PC-9 (cell line): ENCODE results near the gene SH3PXD2A.

Experiments
- EZH2 ChIP-seq: fragments of 200-600 bp; sonication (generic); IDR thresholded peaks from 2 replicates; pipeline ENCODE4 v1.8.0; 2017; ENCODE audit warnings: antibody characterized with exemption, low read depth
- TF ChIP-seq, protein P1 (sequence below): fragments of 200-600 bp; sonication (generic); conservative IDR thresholded peaks from 2 replicates; pipeline ENCODE4 v1.6.1; 2017; ENCODE audit warnings: mixed run types, antibody characterized with exemption, mild to moderate bottlenecking, moderate library complexity

DNA sequence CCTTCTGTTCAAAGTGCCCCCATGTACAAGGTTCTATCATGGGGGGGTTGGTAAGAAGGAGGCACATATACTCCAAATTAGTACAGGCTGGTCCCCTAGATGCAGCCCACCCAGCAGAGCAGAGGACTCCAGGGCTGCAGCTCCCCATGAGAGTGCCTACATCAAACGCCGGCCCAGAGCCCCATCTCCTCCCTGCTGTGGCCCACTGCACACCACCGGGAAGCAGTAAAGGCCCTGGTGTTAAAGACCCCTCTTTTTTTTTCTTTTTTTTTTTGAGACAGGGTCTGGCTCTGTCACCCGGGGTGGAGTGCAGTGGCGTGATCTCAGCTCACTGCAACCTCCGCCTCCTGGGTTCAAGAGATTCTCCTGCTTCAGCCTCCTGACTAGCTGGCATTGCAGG lies 47.4 kb downstream of the SH3PXD2A start:
- TF ChIP-seq, protein P1, sequence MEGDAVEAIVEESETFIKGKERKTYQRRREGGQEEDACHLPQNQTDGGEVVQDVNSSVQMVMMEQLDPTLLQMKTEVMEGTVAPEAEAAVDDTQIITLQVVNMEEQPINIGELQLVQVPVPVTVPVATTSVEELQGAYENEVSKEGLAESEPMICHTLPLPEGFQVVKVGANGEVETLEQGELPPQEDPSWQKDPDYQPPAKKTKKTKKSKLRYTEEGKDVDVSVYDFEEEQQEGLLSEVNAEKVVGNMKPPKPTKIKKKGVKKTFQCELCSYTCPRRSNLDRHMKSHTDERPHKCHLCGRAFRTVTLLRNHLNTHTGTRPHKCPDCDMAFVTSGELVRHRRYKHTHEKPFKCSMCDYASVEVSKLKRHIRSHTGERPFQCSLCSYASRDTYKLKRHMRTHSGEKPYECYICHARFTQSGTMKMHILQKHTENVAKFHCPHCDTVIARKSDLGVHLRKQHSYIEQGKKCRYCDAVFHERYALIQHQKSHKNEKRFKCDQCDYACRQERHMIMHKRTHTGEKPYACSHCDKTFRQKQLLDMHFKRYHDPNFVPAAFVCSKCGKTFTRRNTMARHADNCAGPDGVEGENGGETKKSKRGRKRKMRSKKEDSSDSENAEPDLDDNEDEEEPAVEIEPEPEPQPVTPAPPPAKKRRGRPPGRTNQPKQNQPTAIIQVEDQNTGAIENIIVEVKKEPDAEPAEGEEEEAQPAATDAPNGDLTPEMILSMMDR: no peak
- no peak for TF ChIP-seq EZH2
